Activated CD4-positive, CD25-positive, alpha-beta regulatory T cell (primary cell): ENCODE data around the gene OR2T34.
"Not testable (repeated sequence)": the region's sequence is repeated elsewhere in the genome, so short reads cannot be mapped to it uniquely, and the experiment has no call there.

Experiments used
- DNase-seq, 4 experiments: peaks; one replicate each; lab custom pipeline; 2025; lab: John Stamatoyannopoulos, UW

The OR2T34 gene, protein sequence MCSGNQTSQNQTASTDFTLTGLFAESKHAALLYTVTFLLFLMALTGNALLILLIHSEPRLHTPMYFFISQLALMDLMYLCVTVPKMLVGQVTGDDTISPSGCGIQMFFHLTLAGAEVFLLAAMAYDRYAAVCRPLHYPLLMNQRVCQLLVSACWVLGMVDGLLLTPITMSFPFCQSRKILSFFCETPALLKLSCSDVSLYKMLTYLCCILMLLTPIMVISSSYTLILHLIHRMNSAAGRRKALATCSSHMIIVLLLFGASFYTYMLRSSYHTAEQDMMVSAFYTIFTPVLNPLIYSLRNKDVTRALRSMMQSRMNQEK

GRCh38 chr1:248574657-248575056 is at the start of gene OR2T34:
Gene OR2T34 (minus strand): TSS chr1:248574757. CDS start chr1:248574757, 0 bp downstream.
- not testable (repeated sequence) for DNase-seq

- no peak for DNase-seq
Measured at GRCh38 chr1:248622570-248623001, 48.0 kb upstream of the OR2T34 start.

GRCh38 chr1:248621770-248622169 is 47.2 kb upstream of the OR2T34 start:
- no peak for DNase-seq

DNA sequence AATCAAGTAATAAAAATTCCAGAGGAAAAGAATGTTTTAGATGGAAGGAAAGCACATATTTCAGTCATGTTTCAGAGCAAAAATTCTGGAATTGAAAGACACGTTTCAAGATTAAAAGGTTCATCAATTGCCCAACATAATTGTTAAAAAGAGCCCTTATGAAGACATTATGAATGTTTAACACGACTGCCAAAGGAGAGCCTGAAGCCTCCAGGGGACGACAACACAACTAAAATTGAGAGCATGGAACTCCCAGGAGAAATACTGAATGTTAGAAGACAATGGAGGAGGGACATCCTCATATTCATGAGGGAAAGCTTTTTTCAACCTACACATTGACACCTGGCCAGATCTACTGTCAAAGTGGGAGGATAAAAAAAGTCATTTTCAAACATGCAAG is 44.3 kb upstream of the OR2T34 start:
- DNase-seq, result peak in 2 of 4 experiments; percentile 8 to 13

DNA sequence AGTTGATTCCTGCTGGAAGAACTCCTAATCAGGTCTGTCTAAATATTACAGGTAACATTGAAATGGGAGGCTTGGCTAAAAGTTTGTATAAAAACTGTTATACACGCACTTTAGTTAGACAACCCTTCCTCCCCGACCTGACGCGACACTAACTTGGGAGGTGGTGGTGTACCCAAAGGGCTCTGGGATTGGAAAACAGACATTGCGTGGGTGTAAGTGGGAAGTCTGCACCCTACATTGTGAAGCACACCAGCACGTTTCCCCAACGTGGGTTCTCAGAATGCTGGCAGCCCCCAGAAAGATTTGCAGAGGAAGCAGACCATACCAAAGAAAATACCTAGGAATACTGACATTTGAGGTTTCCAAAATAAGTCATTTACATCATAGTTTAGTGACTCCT is 43.6 kb upstream of the OR2T34 start:
- no peak for DNase-seq

GRCh38 chr1:248613742-248614141 is 39.2 kb upstream of the OR2T34 start:
- no peak for DNase-seq

- DNase-seq, result no peak
Measured at GRCh38 chr1:248611883-248612414, 37.4 kb upstream of the OR2T34 start.

DNA sequence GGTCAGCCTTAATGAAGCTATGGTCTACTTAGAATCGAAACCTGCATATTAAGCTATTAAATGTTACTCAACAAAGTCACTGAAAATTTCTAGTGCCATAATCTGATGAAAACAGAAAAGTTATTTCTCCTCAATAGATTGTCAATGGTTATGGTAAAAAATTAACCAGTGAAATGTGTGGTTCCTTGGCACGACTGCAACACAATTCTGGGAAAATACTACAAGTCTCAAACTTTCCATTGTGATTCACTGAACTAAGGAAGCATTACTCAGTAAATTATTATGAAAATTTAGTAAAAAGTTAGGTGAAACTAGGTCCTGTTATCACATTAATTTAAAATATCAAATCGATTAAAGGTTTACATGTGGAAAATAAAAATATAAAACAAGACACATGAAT is 35.7 kb upstream of the OR2T34 start:
- no peak for DNase-seq

GRCh38 chr1:248599396-248599795 is 24.8 kb upstream of the OR2T34 start:
- DNase-seq, result no peak

- DNase-seq, result no peak
Measured at GRCh38 chr1:248597589-248597988, 23.0 kb upstream of the OR2T34 start, which contains the start of gene OR2T10. Gene OR2T10 (minus strand): TSS chr1:248597700. CDS start chr1:248593768, 3,932 bp downstream.

GRCh38 chr1:248596615-248597014 is 22.1 kb upstream of the OR2T34 start:
- DNase-seq, result no peak

- no peak for DNase-seq
Measured at GRCh38 chr1:248593226-248593625, 18.7 kb upstream of the OR2T34 start.

- no peak for DNase-seq
Measured at GRCh38 chr1:248592655-248593054, 18.1 kb upstream of the OR2T34 start.

GRCh38 chr1:248590055-248590454 is 15.5 kb upstream of the OR2T34 start:
- DNase-seq, result no peak

DNA sequence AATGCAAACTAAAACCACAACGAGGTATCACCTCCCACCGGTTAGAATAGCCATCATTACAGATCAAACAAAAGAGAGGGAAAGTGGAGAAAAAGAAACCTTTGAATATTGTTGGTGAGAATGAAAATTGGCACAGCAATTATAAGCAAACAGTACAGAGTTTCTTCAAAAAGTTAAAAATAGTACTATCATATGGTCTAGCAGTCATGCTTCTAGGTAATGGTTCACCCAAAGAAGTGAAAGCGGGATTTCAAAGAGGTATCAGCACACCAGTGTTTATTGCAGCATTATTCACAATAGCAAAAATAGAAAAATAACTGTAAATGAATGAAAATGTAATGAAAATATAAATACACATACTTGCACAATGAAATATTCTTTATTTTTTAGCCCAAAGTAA is 14.8 kb upstream of the OR2T34 start:
- no peak for DNase-seq

DNA sequence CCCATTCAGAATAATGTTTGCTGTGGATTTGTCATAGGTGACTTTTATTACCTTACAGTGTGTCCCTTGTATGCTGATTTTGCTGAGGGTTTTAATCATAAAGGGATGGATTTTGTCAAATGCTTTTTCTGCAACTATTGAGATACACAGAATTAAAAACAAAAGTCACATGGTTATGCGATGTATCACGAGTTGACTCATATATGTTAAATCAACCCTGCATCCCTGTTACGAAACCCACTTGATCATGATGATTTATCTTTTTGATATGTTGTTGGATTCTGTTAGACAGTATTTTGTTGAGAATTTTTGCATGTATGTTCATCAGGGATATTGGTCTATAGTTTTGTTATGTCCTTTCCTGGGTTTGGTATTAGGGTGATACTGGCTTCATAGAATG is 10.7 kb upstream of the OR2T34 start:
- DNase-seq, result no peak

DNA sequence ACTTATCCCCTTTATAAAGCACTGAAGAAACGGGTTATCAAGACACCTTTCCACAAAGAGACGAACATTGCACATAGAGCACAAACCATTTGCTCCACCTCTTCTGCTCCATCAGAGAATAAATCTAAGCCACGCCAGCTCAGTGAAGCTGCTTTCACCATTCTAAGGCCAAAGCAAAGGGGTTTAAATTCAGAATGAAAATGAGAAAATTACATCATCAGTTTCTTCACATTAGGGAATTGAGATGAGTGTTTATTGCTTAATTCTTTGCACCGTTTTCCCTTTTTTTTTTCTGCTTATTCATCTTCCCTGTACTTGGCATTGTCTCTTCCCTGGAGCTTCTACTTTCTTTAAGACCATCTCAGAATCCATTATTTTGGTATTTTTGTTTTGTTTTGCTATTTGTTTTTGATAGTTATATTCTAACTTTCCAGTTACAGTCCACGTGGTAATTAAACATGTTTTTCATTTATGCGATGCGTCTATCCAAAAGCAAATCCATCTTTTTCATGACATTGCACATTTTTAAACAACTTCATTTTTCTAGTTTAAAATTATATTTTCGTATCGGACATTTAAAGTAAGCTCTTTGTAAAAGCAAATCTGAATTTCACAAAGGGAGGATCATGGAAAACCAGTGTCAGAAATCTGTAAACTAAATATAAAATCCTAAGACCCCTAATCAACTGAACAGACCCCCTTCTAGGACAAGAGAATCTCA is 1.9 kb upstream of the OR2T34 start:
- no peak for DNase-seq

- not testable (repeated sequence) for DNase-seq
Measured at GRCh38 chr1:248573856-248574255, 701 bp downstream of the OR2T34 start.

DNA sequence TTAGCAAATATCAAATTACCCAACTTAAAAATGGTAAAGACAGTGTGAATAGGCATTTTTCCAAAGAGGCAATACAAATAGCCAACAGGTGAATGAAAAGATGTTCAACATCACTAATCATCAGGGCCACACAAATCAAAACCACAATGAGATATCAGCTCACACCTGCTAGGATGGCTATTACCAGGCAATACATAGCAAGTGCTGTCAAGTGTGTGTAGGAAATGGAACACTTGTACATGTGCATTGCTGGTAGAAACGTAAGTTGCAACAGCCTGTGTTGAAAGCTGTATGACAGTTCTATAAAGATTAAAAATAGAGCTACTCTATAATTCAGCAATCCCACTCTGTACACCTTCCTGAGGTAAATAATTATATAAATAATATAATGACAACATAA is 2.5 kb downstream of the OR2T34 start:
- DNase-seq, result not testable (repeated sequence)

DNA sequence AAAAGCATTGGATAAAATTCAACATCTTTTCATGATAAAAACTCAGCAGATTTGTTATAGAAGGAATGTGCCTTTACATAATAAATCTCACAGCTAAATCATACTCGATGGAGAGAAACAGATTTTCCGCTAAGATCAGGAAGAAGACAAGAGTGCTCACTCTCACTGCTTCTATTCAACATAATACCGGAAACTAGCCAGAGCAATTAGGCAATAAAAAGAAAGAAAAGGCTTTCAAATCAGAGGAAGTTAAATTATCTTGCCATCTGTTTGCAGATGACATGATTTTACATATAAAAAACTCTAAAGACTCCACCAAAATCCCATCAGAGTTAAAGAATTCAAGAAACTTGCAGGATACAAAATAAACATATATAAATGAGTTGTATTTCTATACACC is 3.7 kb downstream of the OR2T34 start:
- not testable (repeated sequence) for DNase-seq

- DNase-seq, result not testable (repeated sequence)
Measured at GRCh38 chr1:248569049-248569448, 5.5 kb downstream of the OR2T34 start.

- DNase-seq, result not testable (repeated sequence)
Measured at GRCh38 chr1:248565530-248566373, 8.8 kb downstream of the OR2T34 start.
